Measurements from ENCODE around the gene CGB7.
"Not testable (repeated sequence)": the region's sequence is repeated elsewhere in the genome, so short reads cannot be mapped to it uniquely, and the experiment has no call there.

The CGB7 gene

DNA sequence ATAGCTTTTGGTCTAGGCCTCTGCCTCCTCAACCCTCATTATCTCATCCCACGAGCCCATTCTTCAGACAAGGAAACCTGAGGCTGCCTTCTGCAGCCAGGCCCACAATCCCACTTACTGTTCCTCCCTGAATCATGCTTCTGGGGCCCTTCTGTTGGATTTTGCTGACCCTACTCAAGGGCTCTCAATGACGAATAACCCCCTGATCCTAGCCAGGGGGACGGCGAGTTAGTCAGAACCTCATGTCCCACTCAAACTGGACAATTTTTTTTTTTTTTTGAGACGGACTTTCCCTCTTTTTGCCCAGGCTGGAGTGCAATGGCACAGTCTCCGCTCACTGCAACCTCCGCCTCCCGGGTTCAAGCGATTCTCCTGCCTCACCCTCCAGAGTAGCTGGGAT, 35.4 kb downstream of the CGB7 start:
- Histone ChIP-seq H3K36me3 (ENCODE audit: insufficient read depth, low read length) (peaks cover 2% of the 10 kb centered on the region), H3K9me3 (ENCODE audit: low read length) (peaks cover 9% of the 10 kb centered on the region), H3K4me1 (ENCODE audit: insufficient read depth, low read length) (peaks cover 3% of the 10 kb centered on the region), H3K4me3 (ENCODE audit: low read length) (no peak overlapping the region), H2AFZ (ENCODE audit: low read depth, low read length) (no peak overlapping the region), H3K27me3 (ENCODE audit: insufficient read depth, low read length) (no peaks in the 10 kb centered on the region)

DNA sequence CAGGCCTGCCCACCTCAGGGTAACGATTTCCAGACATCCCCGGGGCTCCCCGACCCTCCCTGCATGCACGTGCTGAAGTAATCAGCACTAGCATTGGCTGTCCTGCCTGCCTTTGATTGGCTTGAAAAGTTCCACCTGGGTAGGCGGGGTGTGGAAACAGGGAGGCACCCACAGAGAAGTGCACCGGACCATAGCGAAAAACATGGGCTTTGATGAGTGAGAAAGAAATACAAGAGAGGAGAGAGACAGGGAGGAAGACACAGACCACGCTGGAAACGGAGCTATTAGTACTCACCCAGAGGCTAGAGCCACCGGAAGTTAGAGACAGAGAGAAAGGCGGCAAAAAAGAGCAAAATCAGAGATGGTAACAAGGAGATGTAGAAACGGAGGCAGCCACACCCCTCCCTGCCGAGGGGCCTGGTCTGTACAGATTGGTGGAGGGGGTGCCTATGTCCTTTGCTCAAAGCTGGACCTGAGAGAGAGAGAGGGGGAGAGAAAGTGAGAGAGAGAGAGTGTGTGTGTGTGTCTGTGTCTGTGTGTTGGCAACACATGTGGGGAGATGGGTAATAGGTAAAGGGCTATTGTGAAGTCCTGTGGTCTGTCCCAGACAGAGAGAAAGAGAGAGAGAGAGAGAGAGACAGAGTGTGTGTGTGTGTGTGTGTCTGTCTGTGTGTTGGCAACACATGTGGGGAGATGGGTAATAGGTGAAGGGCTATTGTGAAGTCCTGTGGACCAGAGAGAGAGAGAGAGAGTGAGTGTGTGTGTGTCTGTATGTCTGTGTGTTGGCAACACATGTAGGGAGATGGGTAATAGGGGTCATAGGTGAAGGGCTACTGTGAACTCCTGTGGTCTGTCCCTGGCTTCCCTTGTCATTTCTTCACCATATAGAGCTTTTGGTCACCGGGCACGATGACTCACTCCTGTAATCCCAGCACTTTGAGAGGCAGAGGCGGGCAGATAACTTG, 36.3 kb downstream of the CGB7 start:
- Histone ChIP-seq H2AFZ (ENCODE audit: low read depth, low read length) (no peak overlapping the region), H3K9me3 (ENCODE audit: low read length) (peaks cover 11% of the 10 kb centered on the region), H3K4me1 (ENCODE audit: insufficient read depth, low read length) (peaks cover 3% of the 10 kb centered on the region), H3K36me3 (ENCODE audit: insufficient read depth, low read length) (peaks cover 9% of the 10 kb centered on the region), H3K27me3 (ENCODE audit: insufficient read depth, low read length) (no peaks in the 10 kb centered on the region), H3K4me3 (ENCODE audit: low read length) (no peak overlapping the region)

DNA sequence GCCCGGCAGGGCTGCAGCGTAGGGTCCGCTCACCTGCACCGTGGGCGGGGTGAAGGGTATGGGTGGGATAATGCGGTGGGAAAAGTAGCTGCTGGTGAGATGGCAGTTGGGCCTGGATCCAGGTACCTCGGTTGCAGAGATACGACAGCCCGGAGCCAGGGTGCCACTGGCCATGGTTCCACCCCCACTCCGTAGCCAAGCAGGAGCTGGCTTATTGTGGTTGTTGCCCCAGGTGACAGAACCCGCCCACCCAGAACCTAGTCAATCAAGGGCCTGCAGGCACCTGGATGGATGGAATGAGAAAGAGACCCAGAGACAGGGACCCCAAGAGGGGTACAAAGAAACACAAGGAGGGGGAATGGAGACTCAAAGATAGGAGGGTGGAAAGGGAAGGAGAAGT, 37.2 kb downstream of the CGB7 start:
- Histone ChIP-seq H3K4me3 (ENCODE audit: low read length) (no peak overlapping the region), H3K27me3 (ENCODE audit: insufficient read depth, low read length) (no peaks in the 10 kb centered on the region), H3K36me3 (ENCODE audit: insufficient read depth, low read length) (peaks cover 18% of the 10 kb centered on the region), H2AFZ (ENCODE audit: low read depth, low read length) (no peak overlapping the region), H3K9me3 (ENCODE audit: low read length) (peaks cover 16% of the 10 kb centered on the region), H3K4me1 (ENCODE audit: insufficient read depth, low read length) (peaks cover 3% of the 10 kb centered on the region)

DNA sequence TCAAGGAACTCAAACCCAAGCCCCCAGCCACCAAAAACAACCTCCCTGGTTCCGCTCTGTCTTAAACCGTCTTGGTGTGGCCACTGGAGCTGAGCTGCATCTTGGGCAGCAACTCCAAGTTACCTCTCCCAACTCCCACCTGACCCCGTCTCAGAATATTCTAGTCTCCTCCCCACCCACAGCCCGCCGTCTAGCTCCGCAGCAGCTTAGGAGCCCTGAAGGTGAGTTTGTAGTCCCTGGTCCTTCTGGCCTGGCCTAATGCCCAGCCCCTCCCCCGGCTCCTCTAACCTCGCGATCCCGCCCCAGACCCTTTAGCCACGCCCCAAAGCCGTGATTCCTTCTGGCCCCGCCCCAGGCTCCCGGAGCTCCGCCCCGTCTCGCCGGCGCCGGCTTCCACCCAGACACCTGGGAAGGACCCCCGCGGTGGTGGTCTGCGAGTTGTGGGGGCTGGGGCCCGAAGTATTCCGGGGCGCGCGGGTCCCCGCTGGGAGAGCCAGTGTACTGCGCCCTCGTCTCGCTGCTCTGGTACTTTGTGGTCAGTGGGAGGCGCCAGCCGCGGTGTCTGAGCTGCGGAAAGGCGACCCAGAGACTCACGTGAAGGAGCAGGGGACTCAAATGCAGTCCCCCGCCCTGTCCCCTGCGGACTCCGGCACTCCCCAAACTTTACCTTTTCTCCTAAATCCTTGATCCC, 38.2 kb downstream of the CGB7 start:
- H3K9me3 ChIP-seq (ENCODE audit: low read length) = peaks cover 16% of the 10 kb centered on the region
- H3K4me3 ChIP-seq (ENCODE audit: low read length) = no peak overlapping the region

DNA sequence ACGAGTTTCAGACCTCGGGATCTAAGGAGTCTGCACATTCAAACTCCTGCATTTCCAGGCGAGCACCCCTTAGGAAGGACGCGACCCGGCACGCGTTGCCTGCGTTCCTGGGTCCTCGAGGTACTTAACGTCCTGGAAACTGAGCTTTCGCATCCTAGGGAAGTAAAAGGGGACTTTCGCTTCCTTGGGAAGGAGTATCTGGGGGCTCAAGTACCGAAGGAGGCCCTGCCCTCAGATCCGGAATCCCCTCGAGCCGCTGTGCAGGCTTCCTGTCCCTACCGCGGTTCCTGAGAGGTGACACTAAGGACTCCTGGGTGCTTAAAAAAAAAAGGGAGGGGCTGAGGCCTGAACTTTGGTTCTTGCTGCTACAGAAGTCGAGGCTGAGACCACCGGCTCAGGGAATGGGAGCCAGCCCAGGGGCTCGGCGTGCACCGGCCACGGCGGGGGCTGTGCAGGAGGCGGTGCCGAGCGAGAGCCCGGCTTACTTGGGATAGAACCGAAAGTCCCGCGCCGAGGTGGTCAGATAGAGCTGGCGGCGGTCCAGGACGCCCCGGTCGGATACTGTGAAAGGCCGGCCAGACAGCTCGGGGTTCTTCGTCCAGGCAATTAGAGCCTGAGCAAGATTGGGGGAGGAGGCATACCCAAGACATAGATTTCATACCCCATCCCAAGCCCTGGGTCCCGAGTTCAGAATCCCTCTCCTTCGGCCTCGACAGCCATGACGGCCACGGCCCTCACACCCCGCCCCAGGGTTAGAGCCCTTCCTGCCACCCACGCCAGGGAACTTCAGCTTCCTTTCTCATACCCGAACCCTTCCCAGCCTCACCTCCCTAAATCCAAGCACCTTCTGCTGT, 38.9 kb downstream of the CGB7 start:
- H3K9me3 ChIP-seq (ENCODE audit: low read length) = peaks cover 16% of the 10 kb centered on the region
- H3K4me3 ChIP-seq (ENCODE audit: low read length) = not testable (repeated sequence)

More for the DNA sequence above, 38.2 kb downstream of the CGB7 start:
- peaks cover 3% of the 10 kb centered on the region for H3K4me1 ChIP-seq (ENCODE audit: insufficient read depth, low read length)
- H3K27me3 ChIP-seq (ENCODE audit: insufficient read depth, low read length) = no peaks in the 10 kb centered on the region
- peaks cover 27% of the 10 kb centered on the region for H3K36me3 ChIP-seq (ENCODE audit: insufficient read depth, low read length)
- no peak overlapping the region for H2AFZ ChIP-seq (ENCODE audit: low read depth, low read length)

DNA sequence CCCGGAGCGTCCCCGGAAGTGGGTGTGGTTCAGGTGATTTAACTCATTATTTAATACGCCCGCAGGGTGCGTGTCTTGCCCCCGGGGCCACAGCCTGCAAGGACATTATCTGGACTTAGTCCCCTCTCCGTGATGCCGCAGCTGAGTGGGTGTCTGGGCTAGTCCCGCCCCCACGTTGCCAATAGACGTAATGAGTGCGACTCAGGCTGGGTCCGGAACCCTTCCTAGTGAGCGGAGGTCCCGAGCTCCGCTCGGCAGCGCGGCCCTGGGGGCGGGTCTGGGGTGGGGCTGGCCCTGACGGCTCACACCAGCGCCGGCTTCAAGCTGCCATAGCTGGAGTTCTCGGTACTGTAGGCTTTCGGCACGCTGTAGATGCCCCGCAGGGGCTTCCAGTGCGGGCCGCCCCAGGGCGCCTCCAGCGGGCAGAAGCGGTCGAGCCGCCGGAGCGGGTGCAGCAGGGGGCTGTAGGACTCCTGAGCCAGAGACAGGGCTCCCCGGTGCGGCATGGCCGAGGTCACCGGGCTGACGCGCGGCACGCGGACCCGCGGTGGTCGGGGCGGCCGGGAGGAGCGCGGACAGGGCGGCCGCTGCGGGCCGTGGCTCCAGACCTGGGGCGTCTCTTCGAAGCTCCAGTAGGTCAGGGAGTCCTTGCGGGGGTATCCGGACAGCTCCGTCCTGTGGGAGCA, 39.7 kb downstream of the CGB7 start:
- no peak overlapping the region for H2AFZ ChIP-seq (ENCODE audit: low read depth, low read length)
- no peaks in the 10 kb centered on the region for H3K27me3 ChIP-seq (ENCODE audit: insufficient read depth, low read length)
- no peak overlapping the region for H3K4me3 ChIP-seq (ENCODE audit: low read length)
- peaks cover 34% of the 10 kb centered on the region for H3K36me3 ChIP-seq (ENCODE audit: insufficient read depth, low read length)
- peaks cover 16% of the 10 kb centered on the region for H3K9me3 ChIP-seq (ENCODE audit: low read length)
- peaks cover 3% of the 10 kb centered on the region for H3K4me1 ChIP-seq (ENCODE audit: insufficient read depth, low read length)

More for the DNA sequence above, 38.9 kb downstream of the CGB7 start:
- H3K4me1 ChIP-seq (ENCODE audit: insufficient read depth, low read length); H2AFZ ChIP-seq (ENCODE audit: low read depth, low read length); H3K27me3 ChIP-seq (ENCODE audit: insufficient read depth, low read length): not testable (repeated sequence)
- peaks cover 34% of the 10 kb centered on the region for H3K36me3 ChIP-seq (ENCODE audit: insufficient read depth, low read length)

DNA sequence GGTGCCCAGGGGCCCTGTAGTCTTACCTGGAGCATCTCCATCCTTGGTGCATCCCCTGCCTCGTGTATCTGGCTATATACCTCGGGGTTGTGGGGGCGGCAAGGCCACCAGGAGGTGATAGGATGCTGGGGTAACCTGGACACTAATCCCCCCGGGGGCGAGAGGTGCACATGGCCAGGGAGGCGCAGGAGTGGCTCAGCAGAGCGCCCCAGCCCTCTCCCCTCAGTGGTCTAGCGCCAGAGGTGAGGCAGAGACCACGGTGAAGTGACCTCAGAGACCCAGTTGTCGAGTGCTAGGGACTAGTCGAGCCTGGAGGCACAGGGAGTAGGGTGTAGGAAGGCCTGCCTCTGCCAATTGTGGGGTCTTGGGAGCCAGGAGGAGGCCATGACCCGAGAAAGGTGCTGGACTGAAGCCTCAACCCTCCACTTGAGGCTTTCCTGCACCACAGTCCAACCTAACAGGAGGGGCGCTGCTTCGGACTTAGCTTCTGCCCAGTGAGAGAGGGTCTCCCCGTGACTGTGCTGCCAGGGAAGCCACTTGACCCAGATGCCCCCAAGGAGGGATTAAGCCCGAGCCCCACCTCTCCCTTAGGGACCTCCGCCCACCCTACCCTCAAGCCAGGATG, 40.4 kb downstream of the CGB7 start, which contains the start of gene LHB:
Gene LHB (minus strand): TSS at position 51 of the 625 bp plus-strand sequence. CDS start 10 bp downstream, at position 41.
- Histone ChIP-seq H3K36me3 (ENCODE audit: insufficient read depth, low read length) (peaks cover 40% of the 10 kb centered on the region), H3K27me3 (ENCODE audit: insufficient read depth, low read length) (no peaks in the 10 kb centered on the region), H3K4me3 (ENCODE audit: low read length) (no peak within 1 kb of the TSS), H3K4me1 (ENCODE audit: insufficient read depth, low read length) (peaks cover 3% of the 10 kb centered on the region), H2AFZ (ENCODE audit: low read depth, low read length) (no peak within 1 kb of the TSS), H3K9me3 (ENCODE audit: low read length) (peaks cover 16% of the 10 kb centered on the region)

DNA sequence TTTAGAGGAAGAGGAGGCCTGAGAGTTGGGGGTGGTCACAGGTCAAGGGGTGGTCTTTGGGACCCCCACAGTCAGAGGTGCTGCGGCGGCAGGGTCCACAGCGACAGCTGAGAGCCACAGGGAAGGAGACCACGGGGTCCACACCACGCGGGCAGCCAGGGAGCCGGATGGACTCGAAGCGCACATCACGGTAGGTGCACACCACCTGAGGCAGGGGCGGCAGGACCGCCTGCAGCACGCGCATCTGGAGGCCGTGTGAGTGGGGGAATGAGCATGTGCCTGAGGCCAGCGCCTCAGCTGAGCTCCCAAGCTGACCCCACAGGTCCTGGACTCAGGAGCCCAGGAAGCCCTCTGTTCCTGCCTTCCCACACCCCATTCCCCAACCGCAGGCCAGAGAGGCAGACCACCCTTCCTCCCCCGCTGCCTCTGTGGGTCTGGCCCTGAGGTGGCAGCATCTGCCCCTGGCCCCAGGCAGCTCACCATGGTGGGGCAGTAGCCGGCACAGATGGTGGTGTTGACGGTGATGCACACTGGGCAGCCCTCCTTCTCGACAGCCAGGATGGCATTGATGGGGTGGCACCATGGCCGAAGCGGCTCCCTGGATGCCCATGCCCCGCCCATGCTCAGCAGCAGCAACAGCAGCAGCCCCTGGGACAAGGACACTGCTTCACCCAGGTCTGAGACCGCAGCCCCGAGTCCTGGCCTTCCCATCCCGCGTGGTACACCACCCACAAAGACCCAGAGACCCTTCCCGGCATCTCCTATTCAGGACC, 41.3 kb downstream of the CGB7 start:
- Histone ChIP-seq H3K36me3 (ENCODE audit: insufficient read depth, low read length) (peaks cover 48% of the 10 kb centered on the region), H3K9me3 (ENCODE audit: low read length) (peaks cover 16% of the 10 kb centered on the region), H3K4me3 (ENCODE audit: low read length) (no peak overlapping the region), H3K27me3 (ENCODE audit: insufficient read depth, low read length) (no peaks in the 10 kb centered on the region), H3K4me1 (ENCODE audit: insufficient read depth, low read length) (peaks cover 3% of the 10 kb centered on the region), H2AFZ (ENCODE audit: low read depth, low read length) (no peak overlapping the region)

DNA sequence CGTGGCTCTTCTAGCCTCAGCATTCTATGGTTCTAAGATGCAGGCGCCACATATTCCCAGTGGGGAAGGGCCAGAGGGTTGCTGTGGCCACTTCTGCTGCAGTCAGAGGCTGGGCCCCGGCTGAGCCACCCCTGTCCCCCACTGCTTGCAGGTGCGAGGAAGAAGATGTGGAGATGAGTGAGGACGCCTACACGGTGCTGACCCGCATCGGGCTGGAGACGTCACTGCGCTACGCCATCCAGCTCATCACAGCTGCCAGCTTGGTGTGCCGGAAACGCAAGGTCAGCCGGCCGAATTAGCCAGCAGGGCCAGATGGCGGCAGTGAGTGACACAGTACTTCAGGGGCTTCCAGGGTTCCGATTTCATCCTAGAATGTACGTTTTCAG, 42.7 kb downstream of the CGB7 start:
- no peaks in the 10 kb centered on the region for H3K4me1 ChIP-seq (ENCODE audit: insufficient read depth, low read length)
- no peak overlapping the region for H3K4me3 ChIP-seq (ENCODE audit: low read length)
- H3K9me3 ChIP-seq (ENCODE audit: low read length) = peaks cover 16% of the 10 kb centered on the region
- no peak overlapping the region for H2AFZ ChIP-seq (ENCODE audit: low read depth, low read length)
- no peaks in the 10 kb centered on the region for H3K27me3 ChIP-seq (ENCODE audit: insufficient read depth, low read length)
- peaks cover 61% of the 10 kb centered on the region for H3K36me3 ChIP-seq (ENCODE audit: insufficient read depth, low read length)

DNA sequence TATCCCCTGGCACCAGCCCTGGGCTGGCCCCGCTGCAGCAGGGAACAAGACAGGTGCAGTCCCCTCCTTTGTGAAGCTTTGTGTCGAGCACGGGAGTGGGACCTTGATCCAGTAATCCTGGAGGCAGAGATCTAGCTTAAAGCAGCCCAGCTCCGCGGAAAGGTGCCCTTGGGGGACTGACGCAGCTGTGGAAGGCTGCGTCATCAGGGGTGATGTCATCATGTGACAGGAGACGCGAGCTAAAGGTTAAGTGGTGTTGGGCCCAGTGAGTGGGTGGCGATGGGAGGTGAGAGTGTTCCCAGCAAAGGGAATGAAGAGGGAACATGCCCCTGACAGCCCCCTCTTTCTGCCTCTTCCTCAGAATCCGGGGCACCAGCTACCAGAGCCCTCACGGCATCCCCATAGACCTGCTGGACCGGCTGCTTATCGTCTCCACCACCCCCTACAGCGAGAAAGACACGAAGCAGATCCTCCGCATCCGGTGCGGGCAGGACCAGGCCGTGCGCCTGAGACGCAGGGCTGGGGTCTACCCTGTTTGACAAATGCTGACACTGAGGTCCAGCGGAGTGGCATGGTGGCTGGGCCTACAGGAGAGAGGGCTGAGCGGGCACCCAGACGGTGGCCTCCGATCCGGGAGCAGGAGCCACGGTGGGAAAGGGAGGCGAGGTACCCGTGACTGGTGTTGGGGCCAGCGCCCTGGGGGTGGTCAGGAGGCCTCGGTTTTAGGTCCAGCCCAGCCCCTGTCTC, 43.3 kb downstream of the CGB7 start:
- H3K4me3 ChIP-seq (ENCODE audit: low read length) = no peak overlapping the region
- H3K36me3 ChIP-seq (ENCODE audit: insufficient read depth, low read length) = peaks cover 65% of the 10 kb centered on the region
- H3K4me1 ChIP-seq (ENCODE audit: insufficient read depth, low read length) = no peaks in the 10 kb centered on the region
- H3K9me3 ChIP-seq (ENCODE audit: low read length) = peaks cover 16% of the 10 kb centered on the region
- no peak overlapping the region for H2AFZ ChIP-seq (ENCODE audit: low read depth, low read length)
- no peaks in the 10 kb centered on the region for H3K27me3 ChIP-seq (ENCODE audit: insufficient read depth, low read length)

DNA sequence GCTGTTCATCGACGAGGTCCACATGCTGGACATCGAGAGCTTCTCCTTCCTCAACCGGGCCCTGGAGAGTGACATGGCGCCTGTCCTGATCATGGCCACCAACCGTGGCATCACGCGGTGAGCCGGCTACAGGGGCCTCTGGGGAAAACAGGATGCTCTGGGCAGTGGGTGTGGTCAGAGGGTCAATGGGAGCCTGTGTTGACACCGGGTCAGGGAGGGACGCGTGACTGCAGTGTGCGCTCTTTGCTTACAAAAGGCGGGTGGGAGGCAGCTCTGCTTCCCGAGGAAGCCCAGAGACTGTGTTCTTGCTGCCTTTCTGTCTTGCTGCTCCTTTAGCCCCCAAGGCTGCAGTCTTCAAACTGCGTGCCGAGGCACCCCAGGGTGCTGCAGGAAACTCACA, 46.4 kb downstream of the CGB7 start:
- H3K27me3 ChIP-seq (ENCODE audit: insufficient read depth, low read length) = no peaks in the 10 kb centered on the region
- H2AFZ ChIP-seq (ENCODE audit: low read depth, low read length) = no peak overlapping the region
- H3K4me1 ChIP-seq (ENCODE audit: insufficient read depth, low read length) = no peaks in the 10 kb centered on the region
- peaks cover 69% of the 10 kb centered on the region for H3K36me3 ChIP-seq (ENCODE audit: insufficient read depth, low read length)
- H3K9me3 ChIP-seq (ENCODE audit: low read length) = peaks cover 5% of the 10 kb centered on the region
- H3K4me3 ChIP-seq (ENCODE audit: low read length) = no peak overlapping the region
